HUES6 (cell line): ENCODE measurements around the gene TNPO2.
A peak's percentile ranks its signal among the peaks of the same experiment; 100 is the strongest.

Experiments used
- H3K27ac ChIP-seq: 2 replicates; pipeline ENCODE4 v1.7.0; 2013; ENCODE audit warnings: low read depth, mild to moderate bottlenecking, low read length, inconsistent platforms
- H3K27me3 ChIP-seq: 2 replicates; pipeline ENCODE4 v1.6.1; 2013; ENCODE audit warnings: low read length; ENCODE audit not compliant: control insufficient read depth, insufficient read depth
- H3K36me3 ChIP-seq: 2 replicates; pipeline ENCODE4 v1.6.1; 2013; ENCODE audit warnings: low read length; ENCODE audit not compliant: control insufficient read depth, insufficient read depth
- H3K4me1 ChIP-seq: 2 replicates; pipeline ENCODE4 v1.6.1; 2013; ENCODE audit warnings: low read length; ENCODE audit not compliant: control insufficient read depth, insufficient read depth
- H3K4me3 ChIP-seq: 2 replicates; pipeline ENCODE4 v1.5.1; 2013; ENCODE audit warnings: low read depth, low read length
- H3K9ac ChIP-seq: one replicate; pipeline ENCODE4 v1.6.1; 2013; ENCODE audit warnings: mild to moderate bottlenecking, low read length
- H3K9me3 ChIP-seq: 2 replicates; pipeline ENCODE4 v1.6.1; 2013; ENCODE audit warnings: low read depth, low read length; ENCODE audit not compliant: control insufficient read depth, insufficient read depth

TNPO2 gene

GRCh38 chr19:12757544-12758274, 34.0 kb upstream of the TNPO2 start:
- Histone ChIP-seq H3K9me3 (no peaks in the 10 kb centered on the region), H3K27me3 (peaks cover 30% of the 10 kb centered on the region), H3K27ac (no peak overlapping the region), H3K36me3 (peaks cover 6% of the 10 kb centered on the region; the same call in 1 of the 2 replicates), H3K4me3 (peak overlapping the region; percentile 64), H3K4me1 (0 out of 2 replicates have a peak, but pooled peaks cover 5% of the 10 kb centered on the region), H3K9ac (peak overlapping the region; percentile 15)

- Histone ChIP-seq H3K9ac (no peak overlapping the region), H3K27me3 (peaks cover 43% of the 10 kb centered on the region), H3K4me3 (no peak overlapping the region), H3K27ac (no peak overlapping the region), H3K36me3 (no peaks in the 10 kb centered on the region), H3K4me1 (peaks cover 8% of the 10 kb centered on the region; the same call in 1 of the 2 replicates), H3K9me3 (no peaks in the 10 kb centered on the region)
Measured at GRCh38 chr19:12756150-12756883, 32.6 kb upstream of the TNPO2 start.

GRCh38 chr19:12754465-12755196, 30.9 kb upstream of the TNPO2 start:
- peaks cover 8% of the 10 kb centered on the region; the same call in 1 of the 2 replicates for H3K4me1 ChIP-seq
- no peaks in the 10 kb centered on the region for H3K9me3 ChIP-seq
- H3K9ac ChIP-seq = no peak overlapping the region
- peaks cover 59% of the 10 kb centered on the region for H3K27me3 ChIP-seq
- H3K36me3 ChIP-seq = no peaks in the 10 kb centered on the region
- H3K4me3 ChIP-seq = no peak overlapping the region
- H3K27ac ChIP-seq = no peak overlapping the region

- Histone ChIP-seq H3K4me1 (peaks cover 4% of the 10 kb centered on the region; the same call in 1 of the 2 replicates), H3K27ac (no peak overlapping the region), H3K4me3 (peak overlapping the region; percentile 48), H3K9ac (no peak overlapping the region), H3K9me3 (no peaks in the 10 kb centered on the region), H3K36me3 (peaks cover 11% of the 10 kb centered on the region), H3K27me3 (peaks cover 63% of the 10 kb centered on the region)
Measured at GRCh38 chr19:12752056-12752781, 28.5 kb upstream of the TNPO2 start.

GRCh38 chr19:12751635-12752034, 27.9 kb upstream of the TNPO2 start, which contains the start of gene BEST2:
TSS of gene BEST2 (plus strand) at chr19:12751791. CDS start at chr19:12752593, 802 bp downstream.
- Histone ChIP-seq H3K4me1 (peaks cover 4% of the 10 kb centered on the region; the same call in 1 of the 2 replicates), H3K36me3 (peaks cover 15% of the 10 kb centered on the region), H3K4me3 (peak within 1 kb of the TSS; percentile 48), H3K27me3 (peaks cover 63% of the 10 kb centered on the region), H3K9ac (no peak within 1 kb of the TSS), H3K27ac (no peak within 1 kb of the TSS), H3K9me3 (no peaks in the 10 kb centered on the region)

GRCh38 chr19:12750851-12751250, 27.1 kb upstream of the TNPO2 start:
- peaks cover 4% of the 10 kb centered on the region; the same call in 1 of the 2 replicates for H3K4me1 ChIP-seq
- H3K9me3 ChIP-seq = no peaks in the 10 kb centered on the region
- peaks cover 60% of the 10 kb centered on the region for H3K27me3 ChIP-seq
- H3K4me3 ChIP-seq = no peak overlapping the region
- H3K9ac ChIP-seq = no peak overlapping the region
- no peak overlapping the region for H3K27ac ChIP-seq
- H3K36me3 ChIP-seq = peaks cover 22% of the 10 kb centered on the region

- H3K4me1 ChIP-seq = peaks cover 4% of the 10 kb centered on the region; the same call in 1 of the 2 replicates
- H3K27me3 ChIP-seq = peaks cover 52% of the 10 kb centered on the region
- peak overlapping the region; percentile 32; the same call in 1 of the 2 replicates for H3K4me3 ChIP-seq
- no peaks in the 10 kb centered on the region for H3K9me3 ChIP-seq
- H3K36me3 ChIP-seq = peaks cover 30% of the 10 kb centered on the region
- H3K9ac ChIP-seq = no peak overlapping the region
- no peak overlapping the region for H3K27ac ChIP-seq
Measured at GRCh38 chr19:12749938-12750521, 26.3 kb upstream of the TNPO2 start.

GRCh38 chr19:12748489-12748888, 24.8 kb upstream of the TNPO2 start:
- H3K9ac ChIP-seq = no peak overlapping the region
- no peaks in the 10 kb centered on the region for H3K9me3 ChIP-seq
- H3K36me3 ChIP-seq = peaks cover 40% of the 10 kb centered on the region
- peaks cover 41% of the 10 kb centered on the region for H3K27me3 ChIP-seq
- H3K27ac ChIP-seq = no peak overlapping the region
- no peak overlapping the region for H3K4me3 ChIP-seq
- H3K4me1 ChIP-seq = peaks cover 4% of the 10 kb centered on the region; the same call in 1 of the 2 replicates

- H3K9me3 ChIP-seq = no peaks in the 10 kb centered on the region
- no peak overlapping the region for H3K9ac ChIP-seq
- H3K4me1 ChIP-seq = no peaks in the 10 kb centered on the region
- peaks cover 11% of the 10 kb centered on the region for H3K27me3 ChIP-seq
- H3K36me3 ChIP-seq = peaks cover 54% of the 10 kb centered on the region
- no peak overlapping the region for H3K27ac ChIP-seq
- no peak overlapping the region for H3K4me3 ChIP-seq
Measured at GRCh38 chr19:12745166-12745897, 21.6 kb upstream of the TNPO2 start.
